OCI-LY1 (cell line): ENCODE measurements around the gene CST9L.

ENCODE experiments used
- H2AFZ ChIP-seq: fragments of 200-600 bp; sonication (generic), shearing (Covaris generic); 2 replicates; pipeline ENCODE4 v1.6.0; 2014; ENCODE audit warnings: antibody characterized with exemption, mild to moderate bottlenecking, low read length
- H3F3A ChIP-seq: fragments of 200-600 bp; sonication (generic), shearing (Covaris generic); 2 replicates; pipeline ENCODE4 v1.6.0; 2014; ENCODE audit warnings: mild to moderate bottlenecking, antibody characterized with exemption, low read length, moderate library complexity; ENCODE audit not compliant: insufficient read depth
- H3K27ac ChIP-seq: fragments of 200-600 bp; sonication (generic); 2 replicates; pipeline ENCODE4 v1.5.1; 2014; ENCODE audit warnings: low read length, mixed run types, mild to moderate bottlenecking, low read depth; ENCODE audit not compliant: poor library complexity, severe bottlenecking
- H3K27me3 ChIP-seq: fragments of 200-600 bp; sonication (generic); 2 replicates; pipeline ENCODE4 v1.6.0; 2014; ENCODE audit warnings: antibody characterized with exemption, mild to moderate bottlenecking, low read length, moderate library complexity; ENCODE audit not compliant: insufficient read depth
- H3K36me3 ChIP-seq: fragments of 200-600 bp; sonication (generic); 2 replicates; pipeline ENCODE4 v1.6.1; 2014; ENCODE audit warnings: mild to moderate bottlenecking, antibody characterized with exemption, low read length, moderate library complexity, mixed read lengths; ENCODE audit not compliant: insufficient read depth
- H3K4me1 ChIP-seq: fragments of 200-600 bp; sonication (generic); 2 replicates; pipeline ENCODE4 v1.5.1; 2014; ENCODE audit warnings: mild to moderate bottlenecking, low read length, moderate library complexity; ENCODE audit not compliant: insufficient read depth, severe bottlenecking
- H3K4me2 ChIP-seq: fragments of 200-600 bp; sonication (generic), shearing (Covaris generic); 2 replicates; pipeline ENCODE4 v1.6.1; 2014; ENCODE audit warnings: low read length
- H3K4me3 ChIP-seq: fragments of 200-600 bp; sonication (generic); 2 replicates; pipeline ENCODE4 v1.5.1; 2014; ENCODE audit warnings: low read length, low read depth, mild to moderate bottlenecking, mixed read lengths; ENCODE audit not compliant: poor library complexity, severe bottlenecking
- H3K79me2 ChIP-seq: fragments of 200-600 bp; shearing (Covaris generic); 2 replicates; pipeline ENCODE4 v1.6.1; 2016; ENCODE audit warnings: mixed run types, low read length, mixed read lengths; ENCODE audit not compliant: insufficient read depth
- H3K9ac ChIP-seq: fragments of 200-600 bp; sonication (generic), shearing (Covaris generic); 2 replicates; pipeline ENCODE4 v1.6.1; 2014; ENCODE audit warnings: mild to moderate bottlenecking, low read length, mixed read lengths
- H3K9me2 ChIP-seq: fragments of 200-600 bp; sonication (generic), shearing (Covaris generic); 2 replicates; pipeline ENCODE4 v1.6.1; 2014; ENCODE audit warnings: low read depth, mild to moderate bottlenecking, low read length, mixed read lengths
- H3K9me3 ChIP-seq: fragments of 200-600 bp; shearing (Covaris generic); 2 replicates; pipeline ENCODE4 v1.6.1; 2014; ENCODE audit warnings: low read length, mixed read lengths
- H4K20me1 ChIP-seq: fragments of 200-600 bp; sonication (generic), shearing (Covaris generic); 2 replicates; pipeline ENCODE4 v1.6.0; 2016; ENCODE audit warnings: mild to moderate bottlenecking, low read length; ENCODE audit not compliant: insufficient read depth
- CTCF ChIP-seq: fragments of 200-600 bp; sonication (generic), shearing (Covaris generic); IDR thresholded peaks from 2 replicates; pipeline ENCODE4 v1.5.1; 2017; ENCODE audit warnings: mild to moderate bottlenecking, antibody characterized with exemption, low read length, moderate library complexity, mixed read lengths
- EZH2 ChIP-seq: fragments of 200-600 bp; sonication (generic), shearing (Covaris generic); IDR thresholded peaks from 2 replicates; pipeline ENCODE4 v1.8.0; 2017; ENCODE audit warnings: borderline replicate concordance, mixed run types, mild to moderate bottlenecking, antibody characterized with exemption, low read length, moderate library complexity, mixed read lengths

The CST9L gene

GRCh38 chr20:23520185-23520584 is 48.1 kb downstream of the CST9L start:
- Histone ChIP-seq H3F3A (no peaks in the 10 kb centered on the region), H3K9me2 (no peaks in the 10 kb centered on the region), H3K4me2 (no peak overlapping the region), H3K9ac (no peak overlapping the region), H3K79me2 (no peaks in the 10 kb centered on the region), H3K27me3 (0 out of 2 replicates have a peak, but pooled peaks cover 3% of the 10 kb centered on the region), H3K4me1 (no peaks in the 10 kb centered on the region), H3K9me3 (no peaks in the 10 kb centered on the region), H4K20me1 (no peaks in the 10 kb centered on the region), H3K36me3 (no peaks in the 10 kb centered on the region), H2AFZ (no peak overlapping the region), H3K4me3 (no peak overlapping the region), H3K27ac (no peak overlapping the region)
- no peak for TF ChIP-seq CTCF
- TF ChIP-seq EZH2, result no peak

GRCh38 chr20:23519556-23519955 is 48.7 kb downstream of the CST9L start:
- H3F3A ChIP-seq, result no peaks in the 10 kb centered on the region
- no peak overlapping the region for H3K4me2 ChIP-seq
- H3K27me3 ChIP-seq, result 0 out of 2 replicates have a peak, but pooled peaks cover 3% of the 10 kb centered on the region
- no peaks in the 10 kb centered on the region for H3K9me3 ChIP-seq
- H3K9ac ChIP-seq, result no peak overlapping the region
- H3K4me1 ChIP-seq, result no peaks in the 10 kb centered on the region
- no peak overlapping the region for H2AFZ ChIP-seq
- no peaks in the 10 kb centered on the region for H3K9me2 ChIP-seq
- no peaks in the 10 kb centered on the region for H4K20me1 ChIP-seq
- H3K79me2 ChIP-seq, result no peaks in the 10 kb centered on the region
- H3K4me3 ChIP-seq, result no peak overlapping the region
- TF ChIP-seq EZH2 (no peak), CTCF (no peak)
- no peak overlapping the region for H3K27ac ChIP-seq
- H3K36me3 ChIP-seq, result no peaks in the 10 kb centered on the region

GRCh38 chr20:23517719-23518118 is 50.6 kb downstream of the CST9L start:
- Histone ChIP-seq H3K9ac (no peak overlapping the region), H2AFZ (no peak overlapping the region), H4K20me1 (no peaks in the 10 kb centered on the region), H3K9me3 (no peaks in the 10 kb centered on the region), H3K9me2 (no peaks in the 10 kb centered on the region), H3K4me2 (no peak overlapping the region), H3K4me1 (no peaks in the 10 kb centered on the region), H3F3A (no peaks in the 10 kb centered on the region), H3K27me3 (0 out of 2 replicates have a peak, but pooled peaks cover 3% of the 10 kb centered on the region), H3K27ac (no peak overlapping the region), H3K79me2 (no peaks in the 10 kb centered on the region), H3K4me3 (no peak overlapping the region), H3K36me3 (no peaks in the 10 kb centered on the region)
- TF ChIP-seq EZH2, result no peak
- TF ChIP-seq CTCF, result no peak
